GM23338 (cell line): ENCODE measurements around the gene SLC6A13.

Experiments used
- CTCF ChIP-seq, 2 experiments: fragments of 200-600 bp in 1 of 2; sonication (generic) in 1 of 2; conservative IDR thresholded peaks; 2 replicates each; pipeline versions ENCODE4 v1.5.1 to v1.6.1; 2016 to 2017; ENCODE audit warnings: antibody characterized with exemption in 2 of 2, low read depth in 2 of 2, mild to moderate bottlenecking in 2 of 2, moderate library complexity in 1 of 2
- ETS1 ChIP-seq: IDR thresholded peaks from 2 replicates; pipeline ENCODE4 v1.6.1; 2016; ENCODE audit warnings: antibody characterized with exemption
- EZH2 ChIP-seq: fragments of 200-600 bp; sonication (generic); IDR thresholded peaks from one replicate; pipeline ENCODE4 v1.8.0; 2017; ENCODE audit warnings: antibody characterized with exemption, mild to moderate bottlenecking, low read depth; ENCODE audit not compliant: unreplicated experiment
- EZH2phosphoT487 ChIP-seq: fragments of 200-600 bp; sonication (generic); IDR thresholded peaks from one replicate; pipeline ENCODE4 v1.8.1; 2018; ENCODE audit warnings: antibody characterized with exemption; ENCODE audit not compliant: unreplicated experiment
- JUNB ChIP-seq: IDR thresholded peaks from one replicate; pipeline ENCODE4 v1.6.1; 2016; ENCODE audit warnings: antibody characterized with exemption; ENCODE audit not compliant: unreplicated experiment
- POLR2AphosphoS5 ChIP-seq: IDR thresholded peaks from 2 replicates; pipeline ENCODE4 v1.6.1; 2016; ENCODE audit warnings: antibody characterized with exemption, low read depth
- REST ChIP-seq: IDR thresholded peaks from one replicate; pipeline ENCODE4 v1.6.1; 2018; ENCODE audit warnings: antibody characterized with exemption; ENCODE audit not compliant: unreplicated experiment
- STAT1 ChIP-seq: IDR thresholded peaks from one replicate; pipeline ENCODE4 v1.6.1; 2016; ENCODE audit warnings: antibody characterized with exemption; ENCODE audit not compliant: unreplicated experiment
- ZNF331 ChIP-seq: fragments of 250-450 bp; sonication (Bioruptor Pico); IDR thresholded peaks from 2 replicates; pipeline ENCODE4 v1.5.0; 2020; ENCODE audit warnings: low read depth, mild to moderate bottlenecking, moderate library complexity
- TF ChIP-seq, protein P1 (sequence below): fragments of 250-450 bp; sonication (Bioruptor Pico); IDR thresholded peaks from 2 replicates; pipeline ENCODE4 v1.5.0; 2020; ENCODE audit warnings: mild to moderate bottlenecking, moderate library complexity

DNA sequence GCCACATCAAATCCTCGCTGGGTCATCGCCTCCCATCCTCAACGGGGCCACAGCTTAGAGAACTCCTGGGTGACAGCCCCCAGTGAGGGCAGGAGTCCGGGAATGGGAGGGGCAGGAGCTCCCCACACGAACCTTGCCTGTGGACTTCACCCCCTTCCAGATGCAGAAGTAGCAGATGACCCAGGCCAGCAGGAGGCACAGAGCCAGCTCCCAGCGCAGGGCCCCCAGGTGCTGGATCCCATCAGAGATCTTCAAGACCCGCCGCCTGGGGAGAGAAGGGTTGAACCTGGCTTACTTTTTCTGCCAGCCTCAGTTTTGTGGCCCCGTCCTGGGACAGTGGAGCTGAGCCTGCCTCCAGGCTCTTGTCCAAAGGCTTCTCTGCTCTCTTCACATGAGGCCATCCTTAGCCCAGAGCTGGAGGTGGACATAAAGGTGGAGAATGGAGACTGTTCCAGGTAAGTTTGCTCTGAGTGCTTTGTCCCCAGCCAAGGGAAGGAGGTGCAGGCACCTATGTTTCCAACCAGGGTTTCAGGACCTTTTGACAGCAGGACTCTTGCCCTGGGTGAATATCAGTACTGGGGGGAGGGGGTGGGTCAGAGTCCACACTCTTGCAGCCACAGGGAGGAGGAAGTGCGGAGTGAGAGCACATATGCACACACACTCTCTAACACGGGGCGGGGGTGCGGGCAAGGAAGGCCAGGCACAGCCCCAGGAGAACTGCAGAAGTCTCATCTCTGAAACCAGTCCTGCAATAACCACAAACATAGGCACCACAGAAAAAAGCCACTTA is 25.4 kb downstream of the SLC6A13 start:
- TF ChIP-seq EZH2 (no peak), CTCF (conservative IDR thresholded peaks at IDR 0.05; ENCODE audit: low read depth in 2 of 2) (no peak), STAT1 (no peak), EZH2phosphoT487 (no peak), POLR2AphosphoS5 (no peak), JUNB (no peak), REST (no peak), ETS1 (no peak), ZNF331 (CRISPR knock-in tag) (no peak)
- TF ChIP-seq, protein P1, sequence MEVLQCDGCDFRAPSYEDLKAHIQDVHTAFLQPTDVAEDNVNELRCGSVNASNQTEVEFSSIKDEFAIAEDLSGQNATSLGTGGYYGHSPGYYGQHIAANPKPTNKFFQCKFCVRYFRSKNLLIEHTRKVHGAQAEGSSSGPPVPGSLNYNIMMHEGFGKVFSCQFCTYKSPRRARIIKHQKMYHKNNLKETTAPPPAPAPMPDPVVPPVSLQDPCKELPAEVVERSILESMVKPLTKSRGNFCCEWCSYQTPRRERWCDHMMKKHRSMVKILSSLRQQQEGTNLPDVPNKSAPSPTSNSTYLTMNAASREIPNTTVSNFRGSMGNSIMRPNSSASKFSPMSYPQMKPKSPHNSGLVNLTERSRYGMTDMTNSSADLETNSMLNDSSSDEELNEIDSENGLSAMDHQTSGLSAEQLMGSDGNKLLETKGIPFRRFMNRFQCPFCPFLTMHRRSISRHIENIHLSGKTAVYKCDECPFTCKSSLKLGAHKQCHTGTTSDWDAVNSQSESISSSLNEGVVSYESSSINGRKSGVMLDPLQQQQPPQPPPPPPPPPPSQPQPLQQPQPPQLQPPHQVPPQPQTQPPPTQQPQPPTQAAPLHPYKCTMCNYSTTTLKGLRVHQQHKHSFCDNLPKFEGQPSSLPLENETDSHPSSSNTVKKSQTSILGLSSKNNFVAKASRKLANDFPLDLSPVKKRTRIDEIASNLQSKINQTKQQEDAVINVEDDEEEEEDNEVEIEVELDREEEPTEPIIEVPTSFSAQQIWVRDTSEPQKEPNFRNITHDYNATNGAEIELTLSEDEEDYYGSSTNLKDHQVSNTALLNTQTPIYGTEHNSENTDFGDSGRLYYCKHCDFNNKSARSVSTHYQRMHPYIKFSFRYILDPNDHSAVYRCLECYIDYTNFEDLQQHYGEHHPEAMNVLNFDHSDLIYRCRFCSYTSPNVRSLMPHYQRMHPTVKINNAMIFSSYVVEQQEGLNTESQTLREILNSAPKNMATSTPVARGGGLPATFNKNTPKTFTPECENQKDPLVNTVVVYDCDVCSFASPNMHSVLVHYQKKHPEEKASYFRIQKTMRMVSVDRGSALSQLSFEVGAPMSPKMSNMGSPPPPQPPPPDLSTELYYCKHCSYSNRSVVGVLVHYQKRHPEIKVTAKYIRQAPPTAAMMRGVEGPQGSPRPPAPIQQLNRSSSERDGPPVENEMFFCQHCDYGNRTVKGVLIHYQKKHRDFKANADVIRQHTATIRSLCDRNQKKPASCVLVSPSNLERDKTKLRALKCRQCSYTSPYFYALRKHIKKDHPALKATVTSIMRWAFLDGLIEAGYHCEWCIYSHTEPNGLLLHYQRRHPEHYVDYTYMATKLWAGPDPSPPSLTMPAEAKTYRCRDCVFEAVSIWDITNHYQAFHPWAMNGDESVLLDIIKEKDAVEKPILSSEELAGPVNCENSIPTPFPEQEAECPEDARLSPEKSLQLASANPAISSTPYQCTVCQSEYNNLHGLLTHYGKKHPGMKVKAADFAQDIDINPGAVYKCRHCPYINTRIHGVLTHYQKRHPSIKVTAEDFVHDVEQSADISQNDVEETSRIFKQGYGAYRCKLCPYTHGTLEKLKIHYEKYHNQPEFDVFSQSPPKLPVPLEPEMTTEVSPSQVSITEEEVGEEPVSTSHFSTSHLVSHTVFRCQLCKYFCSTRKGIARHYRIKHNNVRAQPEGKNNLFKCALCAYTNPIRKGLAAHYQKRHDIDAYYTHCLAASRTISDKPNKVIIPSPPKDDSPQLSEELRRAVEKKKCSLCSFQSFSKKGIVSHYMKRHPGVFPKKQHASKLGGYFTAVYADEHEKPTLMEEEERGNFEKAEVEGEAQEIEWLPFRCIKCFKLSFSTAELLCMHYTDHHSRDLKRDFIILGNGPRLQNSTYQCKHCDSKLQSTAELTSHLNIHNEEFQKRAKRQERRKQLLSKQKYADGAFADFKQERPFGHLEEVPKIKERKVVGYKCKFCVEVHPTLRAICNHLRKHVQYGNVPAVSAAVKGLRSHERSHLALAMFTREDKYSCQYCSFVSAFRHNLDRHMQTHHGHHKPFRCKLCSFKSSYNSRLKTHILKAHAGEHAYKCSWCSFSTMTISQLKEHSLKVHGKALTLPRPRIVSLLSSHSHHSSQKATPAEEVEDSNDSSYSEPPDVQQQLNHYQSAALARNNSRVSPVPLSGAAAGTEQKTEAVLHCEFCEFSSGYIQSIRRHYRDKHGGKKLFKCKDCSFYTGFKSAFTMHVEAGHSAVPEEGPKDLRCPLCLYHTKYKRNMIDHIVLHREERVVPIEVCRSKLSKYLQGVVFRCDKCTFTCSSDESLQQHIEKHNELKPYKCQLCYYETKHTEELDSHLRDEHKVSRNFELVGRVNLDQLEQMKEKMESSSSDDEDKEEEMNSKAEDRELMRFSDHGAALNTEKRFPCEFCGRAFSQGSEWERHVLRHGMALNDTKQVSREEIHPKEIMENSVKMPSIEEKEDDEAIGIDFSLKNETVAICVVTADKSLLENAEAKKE (CRISPR knock-in tag), result no peak
